ENCODE measurements around the gene HOXC9.

The HOXC9 gene

DNA sequence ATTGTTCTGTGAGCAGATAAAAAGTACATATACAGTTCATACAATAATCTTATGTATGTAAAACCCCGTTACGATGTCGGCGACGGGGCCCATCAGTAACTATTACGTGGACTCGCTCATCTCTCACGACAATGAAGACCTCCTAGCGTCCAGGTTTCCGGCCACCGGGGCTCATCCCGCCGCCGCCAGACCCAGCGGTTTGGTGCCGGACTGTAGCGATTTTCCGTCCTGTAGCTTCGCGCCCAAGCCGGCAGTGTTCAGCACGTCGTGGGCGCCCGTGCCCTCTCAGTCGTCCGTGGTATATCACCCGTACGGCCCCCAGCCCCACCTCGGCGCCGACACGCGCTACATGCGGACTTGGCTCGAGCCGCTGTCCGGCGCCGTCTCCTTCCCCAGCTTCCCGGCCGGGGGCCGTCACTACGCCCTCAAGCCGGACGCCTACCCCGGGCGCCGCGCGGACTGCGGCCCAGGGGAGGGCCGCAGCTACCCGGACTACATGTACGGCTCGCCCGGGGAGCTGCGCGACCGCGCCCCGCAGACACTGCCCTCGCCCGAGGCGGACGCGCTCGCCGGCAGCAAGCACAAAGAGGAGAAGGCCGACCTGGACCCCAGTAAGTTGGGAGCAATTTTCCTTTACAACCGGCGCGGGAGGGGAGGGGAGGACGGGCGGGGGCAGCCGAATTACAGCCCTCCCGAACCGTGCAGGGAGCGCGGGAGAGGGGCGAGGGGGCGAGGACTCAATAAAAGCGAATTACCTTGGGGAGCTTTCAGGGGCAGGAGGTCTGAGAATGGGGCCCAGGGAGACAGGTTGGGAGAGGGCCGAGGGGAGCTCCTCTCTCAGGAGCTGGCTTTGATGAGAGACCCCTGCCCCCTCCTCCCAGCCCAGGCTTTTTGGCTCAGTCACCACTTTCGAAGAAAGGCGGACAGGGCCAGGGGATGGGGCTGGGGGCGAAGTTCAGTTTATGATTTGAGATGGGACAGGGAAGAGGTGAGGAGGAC, at the start of gene HOXC9:
Gene HOXC9 (plus strand): TSS at position 46 of the 999 bp plus-strand sequence. CDS start 28 bp downstream, at position 74.
- DNase-seq (ENCODE audit: insufficient read length, low spot score): no peak
- no peak for FAIRE-seq
- TF ChIP-seq, protein P1, sequence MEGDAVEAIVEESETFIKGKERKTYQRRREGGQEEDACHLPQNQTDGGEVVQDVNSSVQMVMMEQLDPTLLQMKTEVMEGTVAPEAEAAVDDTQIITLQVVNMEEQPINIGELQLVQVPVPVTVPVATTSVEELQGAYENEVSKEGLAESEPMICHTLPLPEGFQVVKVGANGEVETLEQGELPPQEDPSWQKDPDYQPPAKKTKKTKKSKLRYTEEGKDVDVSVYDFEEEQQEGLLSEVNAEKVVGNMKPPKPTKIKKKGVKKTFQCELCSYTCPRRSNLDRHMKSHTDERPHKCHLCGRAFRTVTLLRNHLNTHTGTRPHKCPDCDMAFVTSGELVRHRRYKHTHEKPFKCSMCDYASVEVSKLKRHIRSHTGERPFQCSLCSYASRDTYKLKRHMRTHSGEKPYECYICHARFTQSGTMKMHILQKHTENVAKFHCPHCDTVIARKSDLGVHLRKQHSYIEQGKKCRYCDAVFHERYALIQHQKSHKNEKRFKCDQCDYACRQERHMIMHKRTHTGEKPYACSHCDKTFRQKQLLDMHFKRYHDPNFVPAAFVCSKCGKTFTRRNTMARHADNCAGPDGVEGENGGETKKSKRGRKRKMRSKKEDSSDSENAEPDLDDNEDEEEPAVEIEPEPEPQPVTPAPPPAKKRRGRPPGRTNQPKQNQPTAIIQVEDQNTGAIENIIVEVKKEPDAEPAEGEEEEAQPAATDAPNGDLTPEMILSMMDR (IDR thresholded peaks at IDR 0.05; ENCODE audit: insufficient read depth, missing control alignments): no peak

DNA sequence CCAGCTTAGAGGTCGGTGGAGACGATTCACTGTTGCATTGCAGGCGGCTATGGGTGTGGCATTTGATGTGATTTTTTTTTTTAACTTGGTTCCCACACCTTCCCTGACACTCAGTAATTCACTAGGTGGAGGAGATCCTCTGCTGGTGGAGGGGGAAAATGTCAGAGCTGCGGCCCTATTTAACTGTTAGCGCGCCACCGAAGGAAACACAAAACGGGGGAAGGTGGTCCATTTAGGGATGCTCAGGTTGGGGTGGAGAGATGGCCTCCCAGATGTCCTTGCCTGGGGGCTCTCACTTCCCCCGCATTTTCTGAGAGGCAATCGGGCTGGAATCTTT, 49.6 kb upstream of the HOXC9 start:
- FAIRE-seq: no peak
- TF ChIP-seq, protein P1 (IDR thresholded peaks at IDR 0.05; ENCODE audit: insufficient read depth, missing control alignments): no peak
- no peak for DNase-seq (ENCODE audit: insufficient read length, low spot score)

DNA sequence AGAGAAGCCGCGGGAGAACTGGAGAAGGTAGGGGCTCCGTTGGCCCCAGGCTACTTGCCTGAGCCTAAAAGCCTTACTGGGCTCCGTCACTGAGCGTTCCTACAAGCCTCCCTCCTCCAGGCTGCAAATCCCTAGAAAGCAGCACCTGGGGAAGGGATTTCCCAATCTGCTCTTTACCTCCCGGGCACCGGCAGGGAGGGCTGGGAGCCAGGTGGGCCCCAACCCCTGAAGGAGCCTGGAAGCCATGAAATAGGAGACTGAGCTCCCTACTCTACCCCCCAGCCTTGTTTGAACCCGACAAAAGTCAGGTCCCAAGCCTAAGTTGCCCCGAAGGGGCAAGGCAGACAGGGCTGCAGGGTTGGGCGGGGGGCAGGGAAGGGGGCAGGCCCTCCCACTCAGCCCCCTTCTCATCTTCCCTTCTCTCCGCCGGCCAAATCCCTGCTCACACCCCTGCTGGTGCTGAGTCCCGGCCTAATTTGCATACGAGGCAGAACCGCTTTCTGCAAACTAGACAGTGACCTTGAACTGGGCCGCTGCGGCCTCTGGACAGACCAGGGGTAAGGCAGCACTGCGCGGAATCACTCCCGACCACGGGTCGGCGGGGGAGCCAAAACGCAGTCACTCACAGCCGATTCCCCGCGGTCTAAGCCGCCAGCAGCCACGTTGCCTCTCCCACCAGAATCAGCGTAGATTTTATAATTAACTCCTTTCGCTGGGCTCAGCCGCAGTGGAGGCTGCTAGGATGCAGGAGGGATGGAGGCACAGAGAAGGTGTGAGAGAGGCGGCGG, 49.0 kb upstream of the HOXC9 start:
- no peak for DNase-seq (ENCODE audit: insufficient read length, low spot score)
- FAIRE-seq: no peak
- TF ChIP-seq, protein P1 (IDR thresholded peaks at IDR 0.05; ENCODE audit: insufficient read depth, missing control alignments): no peak

DNA sequence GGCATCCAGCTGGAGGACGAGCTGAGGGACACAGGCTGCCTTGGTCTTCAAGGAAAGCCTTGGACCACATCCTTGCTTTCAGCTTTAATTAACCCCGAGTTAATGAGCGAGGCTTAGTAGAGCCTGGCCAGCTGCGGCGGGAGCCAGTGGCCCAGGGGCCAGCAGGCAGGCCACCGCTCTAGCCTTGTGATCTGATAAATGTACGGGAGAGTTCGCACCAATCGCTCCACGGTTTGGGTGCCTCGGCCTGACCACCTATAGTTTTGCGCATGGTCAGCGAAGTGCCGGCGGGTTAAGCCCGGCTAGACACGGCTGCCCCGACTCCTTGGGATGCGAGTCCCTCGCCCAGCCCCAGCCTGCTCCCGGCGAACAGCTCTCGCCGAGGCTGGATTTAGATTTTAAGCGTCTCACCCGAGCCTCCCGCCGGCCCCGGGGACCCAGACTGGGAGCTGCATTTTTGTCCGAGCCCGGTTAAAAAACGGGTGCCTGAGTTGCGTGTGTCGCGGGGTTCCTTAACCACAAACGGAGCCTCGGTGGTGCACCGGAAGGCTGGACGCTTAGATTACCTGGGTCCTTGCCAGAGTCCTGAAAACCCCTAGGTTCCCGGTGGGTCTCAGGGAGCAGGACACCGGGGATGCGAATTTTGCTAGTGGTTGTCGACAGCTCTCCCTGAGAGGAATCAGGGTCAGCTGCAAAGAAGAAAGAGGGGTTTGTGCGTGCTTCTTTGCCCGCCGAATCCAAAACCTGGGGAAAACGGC, 48.2 kb upstream of the HOXC9 start:
- TF ChIP-seq, protein P1 (IDR thresholded peaks at IDR 0.05; ENCODE audit: insufficient read depth, missing control alignments): no peak
- FAIRE-seq: no peak

DNA sequence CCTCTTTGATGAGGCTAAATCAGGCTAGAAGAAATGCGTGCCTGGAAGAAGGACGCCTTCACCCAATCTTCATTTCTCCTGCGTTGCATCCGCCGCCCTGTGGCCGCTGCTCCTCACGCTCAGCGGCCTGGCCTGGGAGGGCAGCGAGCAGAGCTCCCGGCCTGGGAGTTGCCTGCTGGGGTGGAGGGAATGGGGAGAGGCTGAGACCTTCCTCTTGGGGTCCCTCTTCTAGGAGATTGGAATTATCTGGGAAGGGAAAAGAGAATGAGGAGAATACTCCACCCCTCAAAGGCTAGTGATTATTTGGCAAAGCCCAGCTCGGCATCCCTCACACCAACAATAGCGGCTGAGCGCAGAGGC, 47.6 kb upstream of the HOXC9 start:
- no peak for FAIRE-seq
- TF ChIP-seq, protein P1 (IDR thresholded peaks at IDR 0.05; ENCODE audit: insufficient read depth, missing control alignments): no peak

More for the DNA sequence above, 48.2 kb upstream of the HOXC9 start:
- no peak for DNase-seq (ENCODE audit: insufficient read length, low spot score)

DNA sequence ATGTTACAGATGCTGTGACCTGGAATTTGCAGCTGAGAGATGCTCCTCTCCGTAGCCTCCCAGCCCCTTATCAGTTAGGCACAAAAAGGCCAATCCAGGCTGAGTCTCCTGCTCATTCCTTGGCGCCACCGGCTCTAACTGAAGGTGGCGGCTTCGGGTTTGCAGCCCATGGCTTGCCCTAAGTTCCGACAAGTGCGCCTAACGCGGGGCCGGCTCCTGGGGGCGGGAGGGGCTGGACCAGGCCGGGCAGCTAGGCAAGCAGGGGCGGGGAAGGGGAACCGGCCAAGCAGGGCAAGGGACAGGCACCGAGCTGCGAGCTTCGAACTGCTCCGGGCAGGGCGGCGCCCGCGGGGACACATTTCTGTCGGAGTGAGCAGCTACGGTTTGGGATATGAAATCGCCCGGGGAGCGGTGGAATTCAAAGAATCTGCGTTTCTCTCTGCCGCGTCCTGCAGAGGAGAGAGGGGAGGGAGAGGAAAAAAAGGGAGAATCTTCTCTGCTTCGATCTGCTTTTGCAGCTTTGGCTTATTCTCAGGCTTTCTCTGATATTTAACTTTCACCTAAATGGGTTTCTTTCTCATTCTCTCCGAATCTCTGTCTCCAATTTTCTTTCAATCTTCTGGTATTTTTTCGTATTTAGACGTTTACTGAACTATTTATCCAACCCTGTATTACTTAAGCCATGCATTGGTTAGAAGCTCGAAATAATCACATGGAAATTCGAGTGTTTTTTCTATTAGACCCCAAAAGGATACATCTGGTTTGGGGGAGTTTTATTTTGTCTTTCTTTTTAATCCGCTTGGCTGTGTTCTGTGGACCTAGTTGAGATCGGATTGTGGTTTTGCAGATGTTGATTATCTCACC, 46.9 kb upstream of the HOXC9 start:
- FAIRE-seq (no peak), DNase-seq (ENCODE audit: insufficient read length, low spot score) (no peak)

More for the DNA sequence above, 47.6 kb upstream of the HOXC9 start:
- DNase-seq (ENCODE audit: insufficient read length, low spot score): no peak

More for the DNA sequence above, 46.9 kb upstream of the HOXC9 start:
- TF ChIP-seq, protein P1 (IDR thresholded peaks at IDR 0.05; ENCODE audit: insufficient read depth, missing control alignments): no peak

Data from D721Med (cell line).